AG09309 (cell line): ENCODE data around the gene JAKMIP1.
"Not testable (repeated sequence)": the region's sequence is repeated elsewhere in the genome, so short reads cannot be mapped to it uniquely, and the experiment has no call there.

Experiments
- DNase-seq: peaks from one replicate; pipeline ENCODE4 v3.0.0-alpha.2; 2010; ENCODE audit warnings: low read depth
- H3K4me3 ChIP-seq: 2 replicates; pipeline ENCODE4 v1.5.1; 2011; ENCODE audit warnings: mild to moderate bottlenecking, low read depth, low read length, moderate library complexity; ENCODE audit not compliant: control insufficient read depth
- TF ChIP-seq, protein P1 (sequence below): IDR thresholded peaks from 2 replicates; pipeline ENCODE4 v1.5.1; 2011; ENCODE audit warnings: mild to moderate bottlenecking, low read depth, low read length, inconsistent platforms; ENCODE audit not compliant: insufficient read depth, control insufficient read depth; ENCODE audit errors: missing control alignments

JAKMIP1 gene

DNA sequence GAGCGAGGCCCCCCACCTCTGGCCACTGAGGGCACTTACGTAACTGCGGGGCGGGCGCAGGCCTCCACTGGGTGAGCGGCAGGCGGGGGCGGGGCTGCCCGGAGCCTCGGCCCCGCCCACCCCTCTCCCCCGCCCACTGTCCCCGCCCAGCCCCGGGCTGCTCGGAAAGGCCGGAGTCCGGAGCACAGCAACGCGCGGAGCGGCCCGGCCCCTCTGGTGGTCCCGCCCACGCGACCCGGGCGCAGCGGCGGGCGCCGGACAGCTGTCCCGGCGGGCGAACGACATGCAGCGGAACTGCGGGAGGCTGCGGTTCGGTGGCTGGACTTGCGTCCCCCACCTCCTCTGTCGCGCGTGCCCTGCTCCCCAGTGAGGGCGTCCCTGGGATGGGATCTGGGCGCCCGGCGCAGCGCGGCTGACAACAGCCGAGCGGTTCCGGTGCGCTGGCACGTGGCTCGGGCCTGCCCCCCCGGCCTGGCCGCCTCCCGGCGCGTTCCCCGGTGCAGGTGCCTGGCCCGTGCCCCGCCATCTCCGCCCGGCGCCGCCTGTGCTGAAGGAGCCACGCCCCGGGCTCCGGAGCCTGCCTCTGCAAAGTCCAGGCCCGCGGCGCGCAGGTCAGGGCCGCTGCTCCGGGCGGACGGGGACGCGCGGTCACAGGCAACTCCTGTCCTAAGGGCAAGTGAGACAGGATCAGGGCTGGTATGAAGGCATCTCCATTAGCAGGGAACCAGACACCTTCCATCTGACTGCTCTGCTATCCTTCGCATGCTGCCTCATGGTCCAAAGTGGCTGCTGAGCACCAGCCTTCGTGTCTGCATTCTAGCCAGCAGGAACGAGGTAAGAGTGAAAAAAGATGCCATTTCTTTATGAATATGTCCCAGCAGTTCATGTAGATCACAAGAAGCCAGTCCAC lies 21.8 kb upstream of the JAKMIP1 start:
- no peak overlapping the region for H3K4me3 ChIP-seq
- TF ChIP-seq, protein P1, sequence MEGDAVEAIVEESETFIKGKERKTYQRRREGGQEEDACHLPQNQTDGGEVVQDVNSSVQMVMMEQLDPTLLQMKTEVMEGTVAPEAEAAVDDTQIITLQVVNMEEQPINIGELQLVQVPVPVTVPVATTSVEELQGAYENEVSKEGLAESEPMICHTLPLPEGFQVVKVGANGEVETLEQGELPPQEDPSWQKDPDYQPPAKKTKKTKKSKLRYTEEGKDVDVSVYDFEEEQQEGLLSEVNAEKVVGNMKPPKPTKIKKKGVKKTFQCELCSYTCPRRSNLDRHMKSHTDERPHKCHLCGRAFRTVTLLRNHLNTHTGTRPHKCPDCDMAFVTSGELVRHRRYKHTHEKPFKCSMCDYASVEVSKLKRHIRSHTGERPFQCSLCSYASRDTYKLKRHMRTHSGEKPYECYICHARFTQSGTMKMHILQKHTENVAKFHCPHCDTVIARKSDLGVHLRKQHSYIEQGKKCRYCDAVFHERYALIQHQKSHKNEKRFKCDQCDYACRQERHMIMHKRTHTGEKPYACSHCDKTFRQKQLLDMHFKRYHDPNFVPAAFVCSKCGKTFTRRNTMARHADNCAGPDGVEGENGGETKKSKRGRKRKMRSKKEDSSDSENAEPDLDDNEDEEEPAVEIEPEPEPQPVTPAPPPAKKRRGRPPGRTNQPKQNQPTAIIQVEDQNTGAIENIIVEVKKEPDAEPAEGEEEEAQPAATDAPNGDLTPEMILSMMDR, result no peak
- no peak for DNase-seq

DNA sequence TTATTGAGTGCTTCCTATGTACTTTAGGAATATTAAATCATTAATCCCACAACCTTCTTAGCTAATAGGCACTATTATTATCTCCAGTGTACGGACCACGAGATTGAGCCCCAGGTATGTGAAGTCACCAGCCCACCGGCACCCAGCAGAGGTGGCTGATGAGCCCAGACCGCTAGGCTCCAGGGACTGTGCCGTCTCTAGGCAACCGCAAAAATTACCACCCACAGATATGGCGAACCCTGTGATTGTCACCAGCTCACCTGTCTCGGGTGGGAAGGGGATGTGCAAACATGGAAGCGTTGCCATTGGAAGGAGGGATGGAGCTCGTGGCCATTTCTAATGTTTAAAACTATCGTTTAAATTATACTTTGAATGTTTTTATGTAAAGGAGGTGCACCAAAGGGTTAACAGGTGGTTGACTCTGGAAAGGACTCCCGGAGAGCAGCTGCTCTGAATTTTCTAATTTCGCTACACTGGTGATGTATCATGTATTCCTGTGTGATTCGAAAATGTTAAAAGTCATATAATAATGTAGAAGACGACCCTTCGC lies 21.0 kb upstream of the JAKMIP1 start:
- no peak for DNase-seq
- TF ChIP-seq, protein P1, result no peak
- no peak overlapping the region for H3K4me3 ChIP-seq

DNA sequence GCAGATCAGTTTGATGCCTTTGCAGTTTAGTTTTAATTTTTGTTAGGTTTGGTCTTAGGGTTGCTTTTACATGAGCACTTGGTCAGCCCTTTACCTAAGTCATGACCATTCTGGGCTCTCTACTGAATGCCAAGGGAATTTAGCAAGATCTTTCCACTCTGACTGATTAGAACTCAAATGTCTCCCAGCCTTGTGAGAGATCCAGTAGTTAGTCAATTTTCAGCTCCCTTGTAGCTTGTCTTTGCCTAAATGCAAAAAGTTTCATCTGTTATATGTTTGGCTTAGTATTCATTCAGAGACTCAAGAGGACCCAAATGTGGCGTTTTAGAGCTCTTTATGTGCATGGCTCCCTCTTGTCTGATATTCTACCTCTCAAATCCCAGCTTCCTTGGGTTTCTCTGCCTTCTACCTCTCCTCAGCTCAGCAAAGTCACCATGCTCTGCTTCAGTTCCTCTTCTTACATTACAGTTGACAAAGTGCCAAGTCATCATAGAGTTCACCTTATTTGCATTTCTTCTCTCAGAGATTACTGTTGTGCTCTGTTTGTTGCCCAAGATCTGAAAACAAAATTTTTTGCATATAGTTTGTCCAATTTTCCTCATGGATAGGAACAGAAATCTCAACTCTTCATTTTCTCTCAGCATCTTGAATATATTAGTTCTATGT lies 17.5 kb upstream of the JAKMIP1 start:
- TF ChIP-seq, protein P1, result no peak
- no peak for DNase-seq
- H3K4me3 ChIP-seq, result no peak overlapping the region

DNA sequence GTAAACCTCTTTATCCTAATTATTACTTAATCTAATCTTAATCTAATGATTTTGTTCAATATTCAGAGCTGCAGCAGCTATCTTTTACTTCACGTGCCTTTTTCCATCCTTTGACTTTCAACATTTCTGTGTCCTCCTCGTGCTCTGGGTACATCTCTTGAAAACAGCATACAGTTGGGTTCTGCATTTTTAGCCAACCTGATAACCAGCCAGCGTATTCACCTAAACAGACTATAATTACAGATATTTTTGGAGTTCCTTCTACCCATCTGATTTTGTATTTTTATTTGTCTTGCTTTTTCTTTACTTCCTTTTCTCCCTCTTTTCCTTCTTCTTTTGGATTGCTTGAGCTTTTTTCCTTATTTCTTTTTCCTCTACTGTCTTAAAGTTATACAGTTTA lies 16.2 kb upstream of the JAKMIP1 start:
- H3K4me3 ChIP-seq, result no peak overlapping the region
- DNase-seq, result no peak
- TF ChIP-seq, protein P1, result no peak

DNA sequence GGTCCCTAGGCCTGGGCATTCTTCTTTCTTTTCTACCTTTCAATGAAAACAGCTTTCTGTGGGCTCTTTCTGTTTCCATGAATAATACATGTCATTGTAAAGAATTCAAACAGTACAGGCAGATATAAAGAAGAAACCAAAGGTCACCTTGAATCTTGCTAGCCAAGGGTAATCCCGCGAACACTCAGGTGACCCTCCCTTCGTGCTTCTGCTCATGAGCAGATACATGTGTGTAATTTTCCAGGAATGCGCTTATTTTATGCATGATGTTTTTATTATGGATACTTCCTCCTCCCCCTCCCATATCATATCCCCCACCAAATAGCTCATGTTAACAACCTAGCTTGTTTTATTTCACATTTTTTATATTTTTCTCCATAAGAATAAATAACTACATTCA lies 9.6 kb upstream of the JAKMIP1 start:
- no peak overlapping the region for H3K4me3 ChIP-seq
- TF ChIP-seq, protein P1, result no peak
- DNase-seq, result no peak

DNA sequence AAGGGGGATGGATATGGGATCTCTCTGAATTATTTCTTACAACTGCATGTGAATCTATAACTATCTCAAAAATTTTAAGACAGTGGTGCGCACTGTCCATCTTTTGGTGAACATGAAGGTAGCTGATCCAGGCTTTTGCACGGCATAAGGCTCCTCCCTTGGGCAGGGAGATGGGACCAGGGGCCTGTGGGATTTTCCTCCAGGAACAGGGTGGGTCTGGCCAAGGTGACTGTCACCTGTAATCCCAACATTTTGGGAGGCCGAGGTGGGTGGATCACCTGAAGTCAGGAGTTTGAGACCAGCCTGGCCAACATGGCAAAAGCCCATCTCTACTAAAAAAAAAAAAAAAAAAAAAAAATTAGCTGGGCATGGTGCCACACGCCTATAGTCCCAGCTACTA lies 8.9 kb upstream of the JAKMIP1 start:
- H3K4me3 ChIP-seq, DNase-seq: not testable (repeated sequence)

DNA sequence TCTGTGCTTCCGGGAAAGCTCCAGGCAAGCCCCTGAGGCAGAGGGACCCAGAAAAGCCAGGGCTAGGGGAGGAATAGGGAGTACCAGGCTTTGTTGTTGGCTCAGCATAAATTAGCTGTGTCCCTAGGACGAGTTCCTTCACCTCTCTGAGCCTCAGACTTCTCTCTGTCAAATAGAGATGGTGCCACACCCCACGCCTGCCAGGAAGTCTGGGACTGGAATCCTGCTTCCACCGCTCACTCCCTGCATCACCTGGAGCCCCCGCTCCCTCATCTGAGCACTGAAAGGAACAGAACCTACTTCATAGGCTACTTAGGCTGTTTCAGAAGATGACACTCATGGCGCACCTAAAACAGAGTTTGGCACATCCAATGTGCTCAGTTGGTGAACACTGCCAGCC lies 8.1 kb upstream of the JAKMIP1 start:
- DNase-seq, result no peak
- TF ChIP-seq, protein P1, result no peak
- no peak overlapping the region for H3K4me3 ChIP-seq
